NT2/D1 (cell line): ENCODE data around the gene OR2L3.
"Not testable (repeated sequence)": the region's sequence is repeated elsewhere in the genome, so short reads cannot be mapped to it uniquely, and the experiment has no call there.

Source experiments
- DNase-seq: peaks from one replicate; pipeline ENCODE4 v3.0.0-alpha.2; 2011; ENCODE audit warnings: low read depth, low spot score
- H3K27me3 ChIP-seq: 2 replicates; pipeline ENCODE4 v1.6.0; 2011; ENCODE audit warnings: mild to moderate bottlenecking; ENCODE audit not compliant: insufficient read length, insufficient read depth
- H3K36me3 ChIP-seq: 2 replicates; pipeline ENCODE4 v1.6.1; 2011; ENCODE audit warnings: mild to moderate bottlenecking, low read length, mixed read lengths; ENCODE audit not compliant: insufficient read depth, insufficient read length
- H3K4me1 ChIP-seq: 2 replicates; pipeline ENCODE4 v1.5.1; 2011; ENCODE audit not compliant: insufficient read depth, insufficient read length
- H3K4me3 ChIP-seq: 2 replicates; pipeline ENCODE4 v1.5.1; 2011; ENCODE audit warnings: low read depth; ENCODE audit not compliant: insufficient read length
- H3K9ac ChIP-seq: 2 replicates; pipeline ENCODE4 v1.6.0; 2011; ENCODE audit warnings: low read depth; ENCODE audit not compliant: insufficient read length
- H3K9me3 ChIP-seq: 2 replicates; pipeline ENCODE4 v1.5.1; 2011; ENCODE audit warnings: mild to moderate bottlenecking, low read length; ENCODE audit not compliant: insufficient read depth
- SUZ12 ChIP-seq: IDR thresholded peaks from 2 replicates; pipeline ENCODE4 v1.6.1; 2011; ENCODE audit not compliant: insufficient read length, insufficient read depth; ENCODE audit errors: extremely low read depth
- YY1 ChIP-seq: IDR thresholded peaks from 2 replicates; pipeline ENCODE4 v1.6.1; 2011; ENCODE audit not compliant: insufficient read length, insufficient read depth
- ZNF274 ChIP-seq: IDR thresholded peaks from 2 replicates; pipeline ENCODE4 v1.6.1; 2011; ENCODE audit warnings: mild to moderate bottlenecking, low read depth, low read length

OR2L3 gene

DNA sequence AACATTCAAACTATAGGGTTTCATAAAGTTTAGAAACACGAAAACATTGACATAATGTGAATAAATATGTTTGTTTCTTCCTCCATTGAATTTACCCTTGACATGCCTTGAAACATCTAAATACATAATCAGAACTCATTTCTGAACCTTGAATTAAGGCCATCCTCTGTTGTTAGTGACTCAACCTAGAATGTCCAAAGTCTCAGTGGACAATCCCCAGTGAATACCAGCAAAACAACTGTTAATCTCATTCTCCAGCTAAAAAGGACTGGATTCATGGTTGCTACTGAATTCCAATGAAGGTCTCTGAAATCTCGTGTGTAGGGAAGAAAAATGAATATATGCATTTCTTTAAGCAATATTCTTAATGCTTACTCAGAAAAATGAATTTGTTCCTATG lies 16.9 kb upstream of the OR2L3 start, which contains the start of gene OR2L2:
TSS of gene OR2L2 (plus strand) at position 301 of the 400 bp plus-strand sequence. CDS start 8,198 bp downstream, outside the sequence.
- TF ChIP-seq ZNF274 (no peak), SUZ12 (no peak), YY1 (no peak)
- Histone ChIP-seq H3K9ac (no peak within 1 kb of the TSS), H3K9me3 (peaks cover 11% of the 10 kb centered on the region), H3K36me3 (no peaks in the 10 kb centered on the region), H3K4me1 (no peaks in the 10 kb centered on the region), H3K4me3 (no peak within 1 kb of the TSS), H3K27me3 (no peaks in the 10 kb centered on the region)
- DNase-seq = no peak

GRCh38 chr1:248045209-248045608 lies 1.4 kb upstream of the OR2L3 start:
- Histone ChIP-seq H3K36me3 (no peaks in the 10 kb centered on the region), H3K9me3 (no peaks in the 10 kb centered on the region), H3K27me3 (no peaks in the 10 kb centered on the region), H3K9ac (no peak overlapping the region), H3K4me3 (no peak overlapping the region), H3K4me1 (no peaks in the 10 kb centered on the region)
- DNase-seq = no peak
- TF ChIP-seq SUZ12 (no peak), ZNF274 (no peak), YY1 (no peak)

GRCh38 chr1:248047008-248047407 lies 372 bp downstream of the OR2L3 start:
- Histone ChIP-seq H3K4me1 (no peaks in the 10 kb centered on the region), H3K27me3 (no peaks in the 10 kb centered on the region), H3K36me3 (no peaks in the 10 kb centered on the region), H3K9ac (no peak overlapping the region), H3K4me3 (no peak overlapping the region), H3K9me3 (no peaks in the 10 kb centered on the region)
- TF ChIP-seq YY1 (no peak), ZNF274 (no peak), SUZ12 (no peak)
- no peak for DNase-seq

- H3K27me3 ChIP-seq = no peaks in the 10 kb centered on the region
- DNase-seq = no peak
- H3K4me1 ChIP-seq = no peaks in the 10 kb centered on the region
- no peak for TF ChIP-seq SUZ12
- TF ChIP-seq ZNF274 = no peak
- no peak overlapping the region for H3K9ac ChIP-seq
- no peak overlapping the region for H3K4me3 ChIP-seq
- H3K36me3 ChIP-seq = no peaks in the 10 kb centered on the region
- no peaks in the 10 kb centered on the region for H3K9me3 ChIP-seq
Observed at GRCh38 chr1:248054671-248055070, 8.0 kb downstream of the OR2L3 start.

DNA sequence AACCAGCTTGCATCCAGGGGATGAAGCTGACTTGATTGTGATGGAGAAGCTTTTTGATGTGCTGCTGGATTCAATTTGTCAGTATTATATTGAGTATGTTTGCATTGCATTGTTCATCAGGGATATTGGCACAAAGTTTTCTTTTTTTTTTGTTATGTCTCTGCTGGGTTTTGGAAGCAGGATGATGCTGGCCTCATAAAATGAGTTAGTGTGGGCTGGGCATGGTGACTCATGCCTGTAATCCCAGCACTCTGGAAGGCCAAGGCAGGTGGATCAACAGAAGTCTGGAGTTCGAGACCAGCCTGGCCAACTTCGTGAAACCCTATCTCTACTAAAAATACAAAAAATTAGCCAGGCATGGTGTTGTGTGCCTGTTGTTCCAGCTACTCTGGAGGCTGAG lies 8.6 kb downstream of the OR2L3 start:
- no peak for DNase-seq

GRCh38 chr1:248065071-248065470 lies 18.4 kb downstream of the OR2L3 start:
- Histone ChIP-seq H3K36me3 (no peaks in the 10 kb centered on the region), H3K27me3 (peaks cover 3% of the 10 kb centered on the region), H3K4me1 (no peaks in the 10 kb centered on the region), H3K9ac (no peak overlapping the region), H3K4me3 (no peak overlapping the region), H3K9me3 (no peaks in the 10 kb centered on the region)
- TF ChIP-seq YY1 = no peak
- no peak for TF ChIP-seq ZNF274
- TF ChIP-seq SUZ12 = no peak
- no peak for DNase-seq

More for the DNA sequence above, 8.6 kb downstream of the OR2L3 start:
- Histone ChIP-seq H3K4me1 (no peaks in the 10 kb centered on the region), H3K9me3 (no peaks in the 10 kb centered on the region), H3K9ac (no peak overlapping the region), H3K4me3 (no peak overlapping the region), H3K36me3 (no peaks in the 10 kb centered on the region), H3K27me3 (no peaks in the 10 kb centered on the region)
- no peak for TF ChIP-seq SUZ12
- TF ChIP-seq YY1 = no peak
- no peak for TF ChIP-seq ZNF274

- Histone ChIP-seq H3K27me3 (peaks cover 3% of the 10 kb centered on the region), H3K9ac (no peak overlapping the region), H3K4me1 (no peaks in the 10 kb centered on the region), H3K36me3 (no peaks in the 10 kb centered on the region), H3K9me3 (no peaks in the 10 kb centered on the region), H3K4me3 (no peak overlapping the region)
- no peak for DNase-seq
- TF ChIP-seq SUZ12 (no peak), YY1 (no peak), ZNF274 (no peak)
Observed at GRCh38 chr1:248065604-248066003, 19.0 kb downstream of the OR2L3 start.

DNA sequence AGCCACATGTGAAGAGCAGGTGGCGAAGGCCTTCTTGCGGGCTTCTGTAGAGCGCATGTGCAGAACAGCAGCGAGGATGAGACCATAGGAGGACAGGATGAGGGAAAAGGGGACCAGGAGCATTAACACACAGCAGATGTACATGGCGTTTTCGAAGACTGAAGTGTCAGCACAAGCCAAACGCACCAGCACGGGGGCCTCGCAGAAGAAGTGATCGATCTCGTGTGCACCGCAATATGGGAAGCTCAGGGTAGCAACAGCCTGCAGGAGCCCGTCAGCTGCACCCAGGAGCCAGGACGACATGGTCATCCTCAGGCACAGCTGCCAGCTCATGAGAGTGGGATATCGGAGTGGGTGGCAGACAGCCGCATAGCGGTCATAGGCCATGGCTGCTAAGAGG lies 37.2 kb downstream of the OR2L3 start:
- not testable (repeated sequence) for H3K4me1 ChIP-seq, H3K27me3 ChIP-seq, H3K9me3 ChIP-seq, H3K36me3 ChIP-seq, H3K4me3 ChIP-seq, H3K9ac ChIP-seq, DNase-seq
